Activated CD8-positive, alpha-beta T cell treated with anti-CD3 and anti-CD28 coated beads for 36 hours (primary cell): ENCODE measurements around the gene SNX21. TPM values are rescaled to one million over a fixed set of nuclear protein-coding genes. Genes with fewer than 3 reads are reported as not detected.

Experiments
- ATAC-seq: fragments of 200-7000 bp; cut with Tn5 transposase; one replicate; pipeline ENCODE4 v1.10.0; 2021; ENCODE audit warnings: mild to moderate bottlenecking, moderate library complexity
- CTCF ChIA-PET: fragments of 350-600 bp; sonication (Branson Sonifier 250); formaldehyde crosslinking; loops from one replicate; lab custom pipeline; 2021; ENCODE audit warnings: antibody characterized with exemption; lab: Charles Lee
- POLR2A ChIA-PET: fragments of 350-600 bp; sonication (Branson Sonifier 250); formaldehyde crosslinking; loops from one replicate; lab custom pipeline; 2021; ENCODE audit warnings: antibody characterized with exemption; lab: Charles Lee
- DNase-seq: peaks from one replicate; pipeline ENCODE4 v3.0.0-alpha.2; 2020
- H3K27ac Mint-ChIP-seq: one replicate; pipeline ENCODE4 v1.8.0; 2021; ENCODE audit warnings: mild to moderate bottlenecking, mixed read lengths
- H3K27me3 Mint-ChIP-seq: one replicate; pipeline ENCODE4 v1.8.0; 2021; ENCODE audit warnings: mixed read lengths
- H3K36me3 Mint-ChIP-seq: one replicate; pipeline ENCODE4 v1.8.0; 2021; ENCODE audit warnings: low read depth, mixed read lengths
- H3K4me1 Mint-ChIP-seq: one replicate; pipeline ENCODE4 v1.8.0; 2021; ENCODE audit warnings: low read depth, mixed read lengths
- H3K4me3 Mint-ChIP-seq: one replicate; pipeline ENCODE4 v1.8.0; 2021; ENCODE audit warnings: mild to moderate bottlenecking, moderate library complexity, mixed read lengths
- H3K9me3 Mint-ChIP-seq: one replicate; pipeline ENCODE4 v1.8.0; 2021; ENCODE audit warnings: mixed read lengths
- CTCF ChIP-seq: fragments of 200-600 bp; IDR thresholded peaks from one replicate; pipeline ENCODE4 v1.8.0; 2022; ENCODE audit warnings: antibody characterized with exemption, mild to moderate bottlenecking
- intact Hi-C: fragments of 100-400 bp; cut with micrococcal nuclease; formaldehyde crosslinking; loops from one replicate; pipeline ENCODE4 v1.10.0; 2022
- total RNA-seq, 2 experiments: library from RNA; stranded (reverse); gene quantifications; one replicate each; pipeline ENCODE4 v1.2.3, GENCODE V29; 2021

The SNX21 gene
- total RNA-seq, 2 experiments from 2014 or later = 1.4 to 1.7 TPM

GRCh38 chr20:45874576-45874975, 41.0 kb downstream of the SNX21 start:
- POLR2A ChIA-PET = interaction anchor here (0.7 kb wide), 1 partner anchor 13 kb away, joined by 3 read pairs; no protein-coding TSS in a partner anchor
- DNase-seq = no peak
- H3K27ac Mint-ChIP-seq = no peak overlapping the region
- ATAC-seq = no peak
- H3K36me3 Mint-ChIP-seq = no peaks in the 10 kb centered on the region
- CTCF ChIA-PET = interaction anchor here (1.1 kb wide), 1 partner anchor 76 kb away, joined by 3 read pairs; no protein-coding TSS in a partner anchor
- no peak for TF ChIP-seq CTCF
- H3K4me3 Mint-ChIP-seq = no peak overlapping the region
- H3K4me1 Mint-ChIP-seq = no peaks in the 10 kb centered on the region
- H3K27me3 Mint-ChIP-seq = no peaks in the 10 kb centered on the region
- no peaks in the 10 kb centered on the region for H3K9me3 Mint-ChIP-seq
- intact Hi-C loops = no loop called here

- Mint-ChIP-seq H3K27me3 (no peaks in the 10 kb centered on the region), H3K9me3 (no peaks in the 10 kb centered on the region), H3K4me1 (peaks cover 23% of the 10 kb centered on the region), H3K36me3 (peaks cover 9% of the 10 kb centered on the region), H3K4me3 (no peak overlapping the region), H3K27ac (no peak overlapping the region)
- no peak for DNase-seq
- no peak for ATAC-seq
- POLR2A ChIA-PET = interaction anchor here (0.7 kb wide), 2 partner anchors 51 to 60 kb away, joined by 3 read pairs; no protein-coding TSS in a partner anchor
- TF ChIP-seq CTCF = no peak
- CTCF ChIA-PET = no interaction called here
- intact Hi-C loops = no loop called here
Measured at GRCh38 chr20:45878076-45878761, 44.6 kb downstream of the SNX21 start.

- DNase-seq = peak; percentile 100
- ChIA-PET CTCF (interaction anchor here (1.0 to 1.9 kb wide), 6 partner anchors 9 to 89 kb away, joined by 4 to 11 read pairs (median 5); no protein-coding TSS in a partner anchor), POLR2A (interaction anchor here (0.8 to 2.5 kb wide), 14 partner anchors 9 to 58 kb away, joined by 3 to 23 read pairs (median 4); partner anchors contain the start of genes ACOT8, CTSA, NEURL2 and PCIF1)
- Mint-ChIP-seq H3K4me1 (peaks cover 43% of the 10 kb centered on the region), H3K4me3 (peak within 1 kb of the TSS; percentile 94), H3K27me3 (no peaks in the 10 kb centered on the region), H3K9me3 (no peaks in the 10 kb centered on the region), H3K27ac (peak within 1 kb of the TSS; percentile 93), H3K36me3 (peaks cover 19% of the 10 kb centered on the region)
- ATAC-seq = peak; percentile 99
- intact Hi-C loops = no loop called here
- no peak for TF ChIP-seq CTCF
Measured at GRCh38 chr20:45880988-45881788, 47.6 kb downstream of the SNX21 start, which contains the start of gene ZSWIM1. Gene ZSWIM1, plus strand, starts transcription at chr20:45881227. Its CDS starts 1,366 bp downstream, at chr20:45882593.

- H3K9me3 Mint-ChIP-seq = no peaks in the 10 kb centered on the region
- intact Hi-C loops = no loop called here
- DNase-seq (no peak), ATAC-seq (no peak)
- ChIA-PET POLR2A (interaction anchor here (0.6 to 3.3 kb wide), 12 partner anchors 8 to 481 kb away, joined by 3 to 23 read pairs (median 4); partner anchors contain the start of genes ACOT8, CTSA, NEURL2 and PCIF1), CTCF (interaction anchor here (0.9 to 1.3 kb wide), 5 partner anchors 11 to 87 kb away, joined by 3 to 5 read pairs (median 4); no protein-coding TSS in a partner anchor)
- H3K27ac Mint-ChIP-seq = peak overlapping the region; percentile 44
- peak overlapping the region; percentile 63 for H3K4me3 Mint-ChIP-seq
- TF ChIP-seq CTCF = no peak
- H3K4me1 Mint-ChIP-seq = peaks cover 47% of the 10 kb centered on the region
- no peaks in the 10 kb centered on the region for H3K27me3 Mint-ChIP-seq
- peaks cover 19% of the 10 kb centered on the region for H3K36me3 Mint-ChIP-seq
Measured at GRCh38 chr20:45882469-45883099, 49.0 kb downstream of the SNX21 start.
